Panc1 (cell line): Measurements from ENCODE around the gene NOL7. TPM values are rescaled to one million over a fixed set of nuclear protein-coding genes. Genes with fewer than 3 reads are reported as not detected.

Experiments used
- ATAC-seq: fragments of 200-7000 bp; cut with Tn5 transposase; 2 replicates; pipeline ENCODE4 v1.9.1; 2020; ENCODE audit warnings: mild to moderate bottlenecking, moderate library complexity
- BruUV-seq: library from RNA; stranded (reverse); fragments of 400-500 nt; replicated peaks from 2 replicates; lab custom pipeline; 2021; lab: Mats Ljungman, UMichigan
- CTCF ChIA-PET: fragments of 300-600 bp; sonication (Branson Sonifier 250); formaldehyde crosslinking; loops from one replicate; lab custom pipeline; 2022; ENCODE audit warnings: antibody characterized with exemption; lab: Charles Lee
- POLR2A ChIA-PET: fragments of 300-600 bp; sonication (Branson Sonifier 250); formaldehyde crosslinking; loops from one replicate; lab custom pipeline; 2022; ENCODE audit warnings: antibody characterized with exemption; lab: Charles Lee
- DNase-seq: peaks from one replicate; pipeline ENCODE4 v3.0.0-alpha.2; 2010; ENCODE audit warnings: low read depth, low spot score
- H3K27ac ChIP-seq: 2 replicates; pipeline ENCODE4 v1.5.1; 2011; ENCODE audit warnings: mild to moderate bottlenecking, low read length, inconsistent platforms
- H3K27me3 ChIP-seq: fragments of 200-500 bp; sonication (Bioruptor generic); 2 replicates; pipeline ENCODE4 v1.6.0; 2014; ENCODE audit warnings: low read length, inconsistent platforms; ENCODE audit not compliant: control insufficient read depth, insufficient read depth
- H3K36me3 ChIP-seq: fragments of 200-500 bp; sonication (Bioruptor generic); 2 replicates; pipeline ENCODE4 v1.5.1; 2014; ENCODE audit warnings: inconsistent platforms, mild to moderate bottlenecking, low read length, moderate library complexity; ENCODE audit not compliant: control insufficient read depth, insufficient read depth
- H3K4me1 ChIP-seq: 2 replicates; pipeline ENCODE4 v1.5.1; 2011; ENCODE audit warnings: inconsistent platforms, mild to moderate bottlenecking, low read length, moderate library complexity; ENCODE audit not compliant: control insufficient read depth, insufficient read depth
- H3K4me3 ChIP-seq, 2 experiments: 2 replicates each; pipeline ENCODE4 v1.5.1; 2011 to 2012; ENCODE audit warnings: low read depth in 2 of 2, low read length in 2 of 2, mild to moderate bottlenecking in 2 of 2, inconsistent platforms in 1 of 2, moderate library complexity in 1 of 2
- H3K9me3 ChIP-seq: fragments of 200-500 bp; sonication (Bioruptor generic); 2 replicates; pipeline ENCODE4 v1.5.1; 2014; ENCODE audit warnings: low read depth, mild to moderate bottlenecking, inconsistent platforms, low read length, moderate library complexity; ENCODE audit not compliant: control insufficient read depth, insufficient read depth
- CTCF ChIP-seq: fragments of 450-650 bp; IDR thresholded peaks from 2 replicates; pipeline ENCODE4 v1.5.1; 2017; ENCODE audit warnings: mild to moderate bottlenecking
- POLR2AphosphoS5 ChIP-seq: IDR thresholded peaks from 2 replicates; pipeline ENCODE4 v1.6.1; 2012; ENCODE audit warnings: mild to moderate bottlenecking, low read depth, low read length, moderate library complexity
- SIN3A ChIP-seq: IDR thresholded peaks from 2 replicates; pipeline ENCODE4 v1.6.1; 2012; ENCODE audit warnings: low read depth, mild to moderate bottlenecking, low read length, moderate library complexity, borderline replicate concordance; ENCODE audit not compliant: insufficient read depth
- TCF7L2 ChIP-seq: IDR thresholded peaks from 2 replicates; pipeline ENCODE4 v1.6.1; 2011; ENCODE audit warnings: mild to moderate bottlenecking, low read depth, low read length, inconsistent platforms
- in situ Hi-C: cut with HindIII; loops from 2 replicates; pipeline ENCODE4 v1.10.0; 2016; ENCODE audit warnings: low sequenced_read_pairs, low pct_unique_long_range_greater_than_20kb
- intact Hi-C: fragments of 100-400 bp; cut with micrococcal nuclease; formaldehyde crosslinking; loops from one replicate; pipeline ENCODE4 v1.10.0; 2022; ENCODE audit not compliant: unreplicated experiment
- total RNA-seq: library from RNA; stranded (reverse); gene quantifications from one replicate; pipeline ENCODE4 v1.2.1, GENCODE V29; 2021; ENCODE audit not compliant: unreplicated experiment
- TF ChIP-seq, protein P1 (sequence below), 2 experiments: IDR thresholded peaks; 2 replicates each; pipeline ENCODE4 v1.6.1; 2011 to 2012; ENCODE audit warnings: low read depth in 2 of 2, control low read depth in 1 of 2, low read length in 1 of 2, mild to moderate bottlenecking in 1 of 2, moderate library complexity in 1 of 2; ENCODE audit not compliant: insufficient read depth in 1 of 2

The NOL7 gene
- total RNA-seq, 1 experiment from 2014 or later = 74.4 TPM

DNA sequence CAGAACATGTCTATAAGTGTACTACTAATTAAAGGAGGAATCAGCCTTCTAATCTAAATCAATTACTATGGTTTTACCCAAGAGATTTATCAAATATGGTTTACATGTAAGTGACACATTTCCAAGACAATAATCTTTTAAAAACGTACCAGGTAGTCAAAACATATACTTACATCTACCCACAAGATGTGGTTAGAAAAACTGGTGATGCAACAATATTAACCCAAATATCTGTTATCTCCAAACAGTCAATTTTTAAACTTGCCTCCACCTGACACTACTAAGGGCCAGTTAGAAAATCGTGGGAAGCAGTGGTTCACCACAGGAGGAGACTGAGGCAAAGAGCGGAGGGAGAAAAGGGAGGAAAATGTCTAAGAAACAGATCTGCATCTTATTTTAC, 28.0 kb downstream of the NOL7 start:
- ATAC-seq = no peak
- no TSS peak for BruUV-seq
- Histone ChIP-seq H3K4me3 (no peak overlapping the region), H3K4me1 (no peaks in the 10 kb centered on the region), H3K27me3 (no peaks in the 10 kb centered on the region), H3K27ac (no peak overlapping the region), H3K9me3 (no peaks in the 10 kb centered on the region), H3K36me3 (peaks cover 17% of the 10 kb centered on the region; the same call in 1 of the 2 replicates)
- POLR2A ChIA-PET = no interaction called here
- CTCF ChIA-PET = no interaction called here
- DNase-seq = no peak
- in situ Hi-C loops = no loop called here
- intact Hi-C loops = no loop called here
- no peak for TF ChIP-seq TCF7L2
- TF ChIP-seq, protein P1, sequence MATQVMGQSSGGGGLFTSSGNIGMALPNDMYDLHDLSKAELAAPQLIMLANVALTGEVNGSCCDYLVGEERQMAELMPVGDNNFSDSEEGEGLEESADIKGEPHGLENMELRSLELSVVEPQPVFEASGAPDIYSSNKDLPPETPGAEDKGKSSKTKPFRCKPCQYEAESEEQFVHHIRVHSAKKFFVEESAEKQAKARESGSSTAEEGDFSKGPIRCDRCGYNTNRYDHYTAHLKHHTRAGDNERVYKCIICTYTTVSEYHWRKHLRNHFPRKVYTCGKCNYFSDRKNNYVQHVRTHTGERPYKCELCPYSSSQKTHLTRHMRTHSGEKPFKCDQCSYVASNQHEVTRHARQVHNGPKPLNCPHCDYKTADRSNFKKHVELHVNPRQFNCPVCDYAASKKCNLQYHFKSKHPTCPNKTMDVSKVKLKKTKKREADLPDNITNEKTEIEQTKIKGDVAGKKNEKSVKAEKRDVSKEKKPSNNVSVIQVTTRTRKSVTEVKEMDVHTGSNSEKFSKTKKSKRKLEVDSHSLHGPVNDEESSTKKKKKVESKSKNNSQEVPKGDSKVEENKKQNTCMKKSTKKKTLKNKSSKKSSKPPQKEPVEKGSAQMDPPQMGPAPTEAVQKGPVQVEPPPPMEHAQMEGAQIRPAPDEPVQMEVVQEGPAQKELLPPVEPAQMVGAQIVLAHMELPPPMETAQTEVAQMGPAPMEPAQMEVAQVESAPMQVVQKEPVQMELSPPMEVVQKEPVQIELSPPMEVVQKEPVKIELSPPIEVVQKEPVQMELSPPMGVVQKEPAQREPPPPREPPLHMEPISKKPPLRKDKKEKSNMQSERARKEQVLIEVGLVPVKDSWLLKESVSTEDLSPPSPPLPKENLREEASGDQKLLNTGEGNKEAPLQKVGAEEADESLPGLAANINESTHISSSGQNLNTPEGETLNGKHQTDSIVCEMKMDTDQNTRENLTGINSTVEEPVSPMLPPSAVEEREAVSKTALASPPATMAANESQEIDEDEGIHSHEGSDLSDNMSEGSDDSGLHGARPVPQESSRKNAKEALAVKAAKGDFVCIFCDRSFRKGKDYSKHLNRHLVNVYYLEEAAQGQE (IDR thresholded peaks at IDR 0.05; ENCODE audit: insufficient read depth in 1 of 2, low read depth in 2 of 2, low read length in 1 of 2) = no peak
- TF ChIP-seq SIN3A = no peak
- no peak for TF ChIP-seq POLR2AphosphoS5
- TF ChIP-seq CTCF = no peak

DNA sequence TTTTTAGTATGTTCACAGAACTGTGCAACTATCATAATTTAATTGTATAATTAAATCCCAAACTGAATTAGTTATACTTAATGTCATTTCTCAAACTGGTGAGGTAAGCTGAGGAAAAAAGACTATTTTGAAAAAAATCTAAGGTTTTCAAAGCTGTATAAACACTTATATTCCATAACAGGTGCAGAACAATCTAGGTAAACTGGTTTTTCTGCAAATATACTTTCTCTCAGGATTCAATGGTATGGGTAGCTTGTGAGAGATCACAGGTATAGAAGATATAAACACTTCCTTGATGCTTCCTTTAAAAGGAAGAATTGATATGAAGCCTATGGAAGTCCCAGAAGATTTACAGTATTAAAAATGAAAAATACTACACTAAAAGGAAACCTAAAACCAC, 33.7 kb downstream of the NOL7 start:
- TF ChIP-seq, protein P1 (IDR thresholded peaks at IDR 0.05; ENCODE audit: insufficient read depth in 1 of 2, low read depth in 2 of 2, low read length in 1 of 2) = no peak
- TF ChIP-seq SIN3A (no peak), POLR2AphosphoS5 (no peak), CTCF (no peak), TCF7L2 (no peak)
- ATAC-seq (no peak), DNase-seq (no peak)
- Histone ChIP-seq H3K27me3 (no peaks in the 10 kb centered on the region), H3K36me3 (no peaks in the 10 kb centered on the region), H3K27ac (no peak overlapping the region), H3K9me3 (no peaks in the 10 kb centered on the region), H3K4me3 (no peak overlapping the region), H3K4me1 (no peaks in the 10 kb centered on the region; the same call in 1 of the 2 replicates)
- ChIA-PET POLR2A (interaction anchor here (0.7 kb wide), 1 partner anchor 101 kb away, joined by 13 read pairs; no protein-coding TSS in a partner anchor), CTCF (interaction anchor here (0.7 kb wide), 1 partner anchor 14 kb away, joined by 10 read pairs; no protein-coding TSS in a partner anchor)
- in situ Hi-C loops (no loop called here), intact Hi-C loops (no loop called here)
- BruUV-seq = no TSS peak
